ENCODE measurements around the gene NACAD.

GRCh38 chr7:45084336-45084735, 4.4 kb downstream of the NACAD start:
- TF ChIP-seq CTCF (IDR thresholded peaks at IDR 0.05) (no peak), POLR2A (IDR thresholded peaks at IDR 0.05) (no peak)

Measured in uterus (tissue), 2 donors.